Neuronal stem cell (in vitro differentiated cells): ENCODE measurements around the gene MFRP.
A peak's percentile ranks its signal among the peaks of the same experiment; 100 is the strongest.

ENCODE experiments used
- DNase-seq: peaks from one replicate; pipeline ENCODE4 v3.0.0-alpha.2; 2013; ENCODE audit warnings: low spot score
- H2AFZ ChIP-seq: one replicate; pipeline ENCODE4 v1.6.1; 2013; ENCODE audit warnings: mild to moderate bottlenecking, low read length, inconsistent platforms
- H2AK5ac ChIP-seq: 2 replicates; pipeline ENCODE4 v1.6.1; 2013; ENCODE audit warnings: low read depth, mild to moderate bottlenecking, inconsistent platforms, low read length, moderate library complexity, mixed read lengths
- H2BK120ac ChIP-seq: 2 replicates; pipeline ENCODE4 v1.6.1; 2013; ENCODE audit warnings: low read depth, mild to moderate bottlenecking, inconsistent platforms, low read length, moderate library complexity, mixed read lengths
- H2BK12ac ChIP-seq: one replicate; pipeline ENCODE4 v1.6.1; 2013; ENCODE audit warnings: low read length, inconsistent platforms
- H2BK15ac ChIP-seq: 2 replicates; pipeline ENCODE4 v1.6.1; 2013; ENCODE audit warnings: mild to moderate bottlenecking, low read length, inconsistent platforms, mixed read lengths
- H2BK5ac ChIP-seq: one replicate; pipeline ENCODE4 v1.6.1; 2013; ENCODE audit warnings: inconsistent platforms, mild to moderate bottlenecking, low read length, moderate library complexity
- H3K14ac ChIP-seq: one replicate; pipeline ENCODE4 v1.6.1; 2013; ENCODE audit warnings: low read length, inconsistent platforms
- H3K18ac ChIP-seq: 2 replicates; pipeline ENCODE4 v1.6.1; 2013; ENCODE audit warnings: low read length, inconsistent platforms
- H3K23ac ChIP-seq: 2 replicates; pipeline ENCODE4 v1.6.1; 2013; ENCODE audit warnings: low read depth, mild to moderate bottlenecking, mixed read lengths, low read length, inconsistent platforms; ENCODE audit not compliant: poor library complexity
- H3K27ac ChIP-seq: replicated peaks from 3 replicates; pipeline ENCODE4 v1.5.1; 2013; ENCODE audit warnings: low read length, inconsistent platforms
- H3K27me3 ChIP-seq, 3 experiments: 2 replicates each; pipeline ENCODE4 v1.6.1; 2013; ENCODE audit warnings: low read length in 3 of 3, mild to moderate bottlenecking in 2 of 3, inconsistent platforms in 1 of 3, low read depth in 1 of 3, mixed read lengths in 1 of 3, moderate library complexity in 1 of 3; ENCODE audit not compliant: control insufficient read depth in 3 of 3, insufficient read depth in 3 of 3
- H3K36me3 ChIP-seq, 2 donors: replicated peaks in 1 of 2; 2 replicates each; pipeline ENCODE4 v1.6.1; 2013; ENCODE audit warnings: low read length in 2 of 2; ENCODE audit not compliant: control insufficient read depth in 2 of 2, insufficient read depth in 2 of 2
- H3K4ac ChIP-seq: 2 replicates; pipeline ENCODE4 v1.6.1; 2013; ENCODE audit warnings: inconsistent platforms, mild to moderate bottlenecking, low read length, moderate library complexity
- H3K4me1 ChIP-seq, 2 donors: 1 replicate in 1 of 2; 2 replicates in 1 of 2; pipeline ENCODE4 v1.6.1; 2013; ENCODE audit warnings: low read length in 2 of 2, low read depth in 1 of 2; ENCODE audit not compliant: control insufficient read depth in 2 of 2, insufficient read depth in 1 of 2
- H3K4me2 ChIP-seq: one replicate; pipeline ENCODE4 v1.6.1; 2013; ENCODE audit warnings: mild to moderate bottlenecking, low read length, inconsistent platforms; ENCODE audit not compliant: insufficient read depth, poor library complexity, severe bottlenecking
- H3K4me3 ChIP-seq, 2 donors: 2 replicates each; pipeline ENCODE4 v1.5.1; 2013; ENCODE audit warnings: low read length in 2 of 2, mild to moderate bottlenecking in 2 of 2, inconsistent platforms in 1 of 2, moderate library complexity in 1 of 2
- H3K79me1 ChIP-seq: one replicate; pipeline ENCODE4 v1.6.1; 2013; ENCODE audit warnings: low read depth, mild to moderate bottlenecking, inconsistent platforms, low read length, moderate library complexity
- H3K9ac ChIP-seq: one replicate; pipeline ENCODE4 v1.6.1; 2013; ENCODE audit warnings: mild to moderate bottlenecking, low read depth, low read length, inconsistent platforms; ENCODE audit not compliant: poor library complexity
- H3K9me3 ChIP-seq, 2 donors: replicated peaks in 1 of 2; 2 replicates each; pipeline versions ENCODE3 to v1.6.1; 2013; ENCODE audit warnings: low read length in 2 of 2, mild to moderate bottlenecking in 2 of 2, inconsistent platforms in 1 of 2, low read depth in 1 of 2, mixed read lengths in 1 of 2, moderate library complexity in 1 of 2; ENCODE audit not compliant: control insufficient read depth in 2 of 2, insufficient read depth in 1 of 2
- H4K8ac ChIP-seq: one replicate; pipeline ENCODE4 v1.6.1; 2013; ENCODE audit warnings: low read depth, mild to moderate bottlenecking, inconsistent platforms, low read length, moderate library complexity
- H4K91ac ChIP-seq: one replicate; pipeline ENCODE4 v1.6.1; 2013; ENCODE audit warnings: low read length, low read depth, mild to moderate bottlenecking, inconsistent platforms; ENCODE audit not compliant: poor library complexity
- WGBS, 2 donors: extraction: QIAGEN DNeasy Blood & Tissue Kit; methylation state at CpG; one replicate each; pipeline ENCODE4 v1.1.7; 2013; ENCODE audit warnings: missing lambda C conversion rate in 2 of 2, mixed read lengths in 1 of 2; ENCODE audit not compliant: insufficient read length in 2 of 2, insufficient replicate concordance in 1 of 2; ENCODE audit errors: extremely low coverage in 2 of 2; 5-methylcytosine and 5-hydroxymethylcytosine counted together

MFRP gene

DNA sequence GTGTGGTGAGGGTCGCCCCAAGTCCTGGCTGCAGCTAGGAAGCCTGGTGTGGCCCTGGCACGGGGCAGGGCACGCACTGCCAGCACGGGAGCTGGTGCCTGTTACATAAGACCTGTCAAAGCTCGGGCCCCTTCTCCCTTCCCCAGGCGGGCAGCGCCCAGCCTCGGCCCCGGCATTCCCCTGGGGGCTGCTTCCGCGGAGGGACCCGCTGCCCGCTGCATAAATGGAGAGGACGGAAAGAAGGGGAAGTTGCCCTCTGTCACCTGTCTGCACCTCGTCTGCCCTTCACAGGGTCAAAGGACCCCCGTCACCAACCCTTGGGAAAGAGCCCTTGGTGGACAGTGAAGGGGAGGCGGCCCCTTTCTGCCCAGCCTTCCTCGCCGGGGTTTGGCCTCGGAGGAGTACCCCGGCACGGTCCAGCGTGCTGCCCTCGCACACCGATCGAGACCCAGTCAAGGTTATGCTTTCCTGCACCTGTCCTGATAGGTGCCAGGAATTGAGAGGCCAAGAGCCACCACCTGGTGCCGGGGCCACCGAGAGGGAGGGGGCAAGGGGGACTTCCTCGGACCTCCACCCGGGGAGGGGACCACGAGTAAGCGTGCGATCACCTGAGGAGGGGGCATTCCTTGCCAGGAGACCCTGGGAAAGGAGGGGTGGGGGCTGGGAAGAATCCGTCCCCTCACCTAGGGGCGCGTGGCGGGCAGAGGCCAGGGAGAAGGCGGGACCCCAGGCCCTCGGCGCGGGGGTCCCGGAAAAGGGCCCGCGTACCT, 16.8 kb upstream of the MFRP start:
- H3K27ac ChIP-seq, result no peak overlapping the region
- peak overlapping the region; percentile 50 for H2BK15ac ChIP-seq

DNA sequence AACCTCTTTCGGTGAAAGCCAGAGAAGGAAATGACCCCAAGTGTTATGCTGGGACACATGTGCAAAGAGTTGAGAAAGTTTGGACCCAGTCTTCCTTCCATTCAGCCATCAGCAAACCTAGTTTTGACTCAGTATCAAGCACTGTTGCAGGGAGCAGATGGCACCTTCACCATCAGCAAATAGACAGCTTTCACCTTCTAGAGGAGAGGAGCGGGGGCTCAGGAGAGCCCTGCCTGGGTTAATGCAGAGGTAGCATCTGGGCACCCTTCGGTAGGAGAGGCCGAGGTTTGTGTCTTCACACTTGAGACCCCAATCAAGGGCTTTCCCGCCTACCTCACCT, 16.2 kb upstream of the MFRP start:
- Histone ChIP-seq H3K36me3 (peaks cover 0 to 2% of the 10 kb centered on the region in 2 donors), H4K8ac (no peak overlapping the region), H3K9ac (no peak overlapping the region), H3K23ac (no peak overlapping the region), H3K14ac (no peak overlapping the region), H2AK5ac (peak overlapping the region; percentile 91), H3K79me1 (no peaks in the 10 kb centered on the region), H2BK120ac (no peak overlapping the region), H3K4ac (no peak overlapping the region), H4K91ac (no peak overlapping the region), H3K4me2 (no peak overlapping the region), H2BK12ac (peak overlapping the region; percentile 51), H3K27ac (no peak overlapping the region), H3K4me1 (peaks cover 11 to 19% of the 10 kb centered on the region in 2 donors), H2AFZ (no peak overlapping the region), H3K4me3 (no peak overlapping the region), H3K9me3 (peaks cover 3 to 4% of the 10 kb centered on the region in 2 donors), H2BK5ac (no peak overlapping the region), H2BK15ac (no peak overlapping the region), H3K27me3 (peaks cover 2 to 57% (median 24%) of the 10 kb centered on the region in 3 experiments), H3K18ac (peak overlapping the region; percentile 67)
- DNase-seq, result no peak
- no CpG with 5 or more reads among the region's 5 CpGs for WGBS, 2 donors

More for the DNA sequence above, 16.8 kb upstream of the MFRP start:
- Histone ChIP-seq H4K91ac (no peak overlapping the region), H3K27me3 (peaks cover 2 to 63% (median 24%) of the 10 kb centered on the region in 3 experiments), H3K9me3 (peaks cover 3 to 4% of the 10 kb centered on the region in 2 donors), H3K4me1 (peaks cover 15 to 21% of the 10 kb centered on the region in 2 donors), H3K4ac (no peak overlapping the region), H3K79me1 (no peaks in the 10 kb centered on the region), H3K9ac (peak overlapping the region; percentile 52), H3K36me3 (no peaks in the 10 kb centered on the region), H2BK12ac (peak overlapping the region; percentile 51), H3K23ac (peak overlapping the region; percentile 38), H3K14ac (no peak overlapping the region), H2AK5ac (peak overlapping the region; percentile 91), H3K18ac (peak overlapping the region; percentile 67), H2BK120ac (no peak overlapping the region), H2BK5ac (no peak overlapping the region), H2AFZ (peak overlapping the region; percentile 84), H3K4me2 (peak overlapping the region; percentile 79), H3K4me3 (peak overlapping the region; percentile 10 to 78), H4K8ac (no peak overlapping the region)
- DNase-seq, result no peak
- WGBS, 2 donors, result no CpG with 5 or more reads among the region's 44 CpGs

DNA sequence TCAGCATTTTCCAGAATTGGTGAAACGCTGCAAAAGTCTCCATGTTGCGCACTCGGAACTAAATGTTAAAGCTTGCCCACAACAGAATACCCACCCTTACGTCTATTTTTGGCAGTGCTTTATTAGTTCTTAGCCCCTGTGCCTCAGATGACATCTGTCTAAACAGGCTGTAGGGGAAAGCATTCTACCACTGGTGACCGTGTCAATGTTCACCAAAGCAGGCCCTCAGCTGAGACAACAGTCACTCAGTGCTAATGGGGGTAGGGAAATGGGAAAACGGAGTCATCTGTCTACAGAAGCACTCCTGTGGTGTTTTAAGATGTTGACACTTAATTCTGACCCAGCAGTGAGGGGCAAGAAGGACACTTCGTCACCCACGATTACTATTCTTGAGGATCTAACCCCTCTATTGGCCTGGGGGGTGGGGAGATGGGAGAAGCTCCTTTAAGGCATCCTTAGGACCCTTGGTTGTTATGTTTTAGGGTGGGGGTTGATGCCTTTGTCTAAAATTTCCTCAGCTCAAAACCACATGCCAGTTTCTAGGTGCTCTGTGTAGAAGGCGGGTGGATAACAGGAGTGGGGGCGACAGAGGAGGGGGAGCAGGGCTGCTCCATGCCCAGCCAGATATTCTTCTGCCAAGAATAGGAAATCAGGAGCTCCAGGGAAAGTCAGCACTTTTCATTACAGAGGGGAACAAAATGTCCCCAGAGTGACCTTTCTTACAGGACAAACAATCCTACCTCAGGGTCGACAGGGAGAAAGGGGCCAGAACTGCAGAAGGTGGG, 15.6 kb upstream of the MFRP start:
- H3K4ac ChIP-seq, result no peak overlapping the region
- no peak overlapping the region for H3K9ac ChIP-seq
- peaks cover 2 to 56% (median 24%) of the 10 kb centered on the region in 3 experiments for H3K27me3 ChIP-seq
- H3K4me3 ChIP-seq, result no peak overlapping the region
- no CpG with 5 or more reads among the region's 11 CpGs for WGBS, 2 donors
- H2AK5ac ChIP-seq, result no peak overlapping the region
- no peak overlapping the region for H3K14ac ChIP-seq
- H3K36me3 ChIP-seq, result peaks cover 0 to 2% of the 10 kb centered on the region in 2 donors
- H2BK12ac ChIP-seq, result no peak overlapping the region
- no peak overlapping the region for H2BK15ac ChIP-seq
- no peak overlapping the region for H2AFZ ChIP-seq
- H4K91ac ChIP-seq, result no peak overlapping the region
- H3K23ac ChIP-seq, result no peak overlapping the region
- no peak overlapping the region for H4K8ac ChIP-seq
- H3K4me1 ChIP-seq, result peaks cover 11 to 19% of the 10 kb centered on the region in 2 donors
- H2BK120ac ChIP-seq, result no peak overlapping the region
- no peak overlapping the region for H3K18ac ChIP-seq
- peaks cover 3 to 4% of the 10 kb centered on the region in 2 donors for H3K9me3 ChIP-seq
- no peak for DNase-seq
- no peak overlapping the region for H3K4me2 ChIP-seq
- H2BK5ac ChIP-seq, result no peak overlapping the region
- H3K27ac ChIP-seq, result no peak overlapping the region
- H3K79me1 ChIP-seq, result no peaks in the 10 kb centered on the region
